ENCODE data around the gene ZNF646.

Gene ZNF646

GRCh38 chr16:31084584-31085302, 10.5 kb downstream of the ZNF646 start:
- ATAC-seq (replicated peaks) (peak in 1 of 2 donors; percentile 6), DNase-seq (no peak)
- Mint-ChIP-seq H3K27ac (peak overlapping the region; percentile 80), H3K27me3 (no peaks in the 10 kb centered on the region), H3K4me1 (peaks cover 14 to 26% of the 10 kb centered on the region in 2 donors), H3K4me3 (no peak overlapping the region), H3K36me3 (peaks cover 22 to 26% of the 10 kb centered on the region in 2 donors), H3K9me3 (no peaks in the 10 kb centered on the region)

GRCh38 chr16:31085411-31085810, 11.2 kb downstream of the ZNF646 start:
- Mint-ChIP-seq H3K27ac (no peak overlapping the region), H3K9me3 (no peaks in the 10 kb centered on the region)

DNA sequence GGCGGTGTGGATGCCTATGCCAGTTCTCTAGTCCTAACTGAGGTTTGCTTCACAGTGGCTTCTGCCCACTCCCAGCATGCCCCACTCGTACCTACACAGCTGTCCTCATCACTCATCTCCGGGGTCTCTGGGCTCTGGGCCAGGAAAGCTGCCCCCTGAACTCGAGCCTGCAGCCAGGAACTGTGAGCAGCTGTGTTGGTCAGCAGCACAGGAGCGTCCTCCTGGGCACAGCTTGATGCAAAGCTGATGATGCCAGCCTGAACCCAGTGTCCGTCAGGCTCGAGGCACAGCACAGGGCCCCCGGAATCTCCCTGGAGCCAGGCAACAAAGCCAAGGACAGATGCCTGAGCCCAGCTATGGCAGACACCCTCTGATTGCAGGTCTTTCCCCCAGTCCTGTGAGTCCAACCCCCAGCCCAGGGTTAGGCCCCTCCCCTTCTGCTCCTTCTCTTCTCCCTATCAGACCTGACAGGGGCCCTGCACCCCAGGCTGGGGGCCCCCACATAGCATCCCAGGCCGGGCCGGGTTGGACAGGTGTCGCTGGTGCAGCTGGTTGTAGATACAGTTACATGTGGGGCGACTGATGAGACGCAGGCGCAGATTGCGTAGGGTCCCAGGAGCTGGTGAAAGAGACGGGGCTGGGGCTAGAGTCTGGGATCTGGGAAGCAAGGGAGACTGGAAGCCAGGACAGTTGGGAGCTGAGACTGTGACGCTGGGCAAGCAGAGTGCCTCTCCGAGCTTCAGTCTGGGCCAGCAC, 11.8 kb downstream of the ZNF646 start:
- H3K36me3 Mint-ChIP-seq, result peaks cover 12 to 27% of the 10 kb centered on the region in 2 donors
- no peaks in the 10 kb centered on the region for H3K27me3 Mint-ChIP-seq
- no peaks in the 10 kb centered on the region for H3K9me3 Mint-ChIP-seq
- ATAC-seq (replicated peaks) (no peak), DNase-seq (no peak)
- peaks cover 11 to 24% of the 10 kb centered on the region in 2 donors for H3K4me1 Mint-ChIP-seq
- no peak overlapping the region for H3K27ac Mint-ChIP-seq
- no peak overlapping the region for H3K4me3 Mint-ChIP-seq

More at GRCh38 chr16:31085411-31085810, 11.2 kb downstream of the ZNF646 start:
- Mint-ChIP-seq H3K4me3 (no peak overlapping the region), H3K36me3 (peaks cover 18 to 23% of the 10 kb centered on the region in 2 donors), H3K4me1 (peaks cover 12 to 24% of the 10 kb centered on the region in 2 donors), H3K27me3 (no peaks in the 10 kb centered on the region)
- DNase-seq (no peak), ATAC-seq (replicated peaks) (no peak)

GRCh38 chr16:31086629-31086906, 12.3 kb downstream of the ZNF646 start:
- Mint-ChIP-seq H3K27ac (no peak overlapping the region), H3K27me3 (no peaks in the 10 kb centered on the region), H3K36me3 (peaks cover 10 to 27% of the 10 kb centered on the region in 2 donors), H3K9me3 (no peaks in the 10 kb centered on the region), H3K4me1 (peaks cover 11 to 18% of the 10 kb centered on the region in 2 donors), H3K4me3 (no peak overlapping the region)
- DNase-seq (no peak), ATAC-seq (replicated peaks) (no peak)

GRCh38 chr16:31087481-31087880, 13.3 kb downstream of the ZNF646 start:
- H3K4me1 Mint-ChIP-seq, result peaks cover 9% of the 10 kb centered on the region in 2 donors
- no peak for DNase-seq

GRCh38 chr16:31087971-31088370, 13.7 kb downstream of the ZNF646 start:
- Mint-ChIP-seq H3K27ac (no peak overlapping the region), H3K4me1 (peaks cover 5 to 9% of the 10 kb centered on the region in 2 donors), H3K36me3 (peaks cover 6 to 20% of the 10 kb centered on the region in 2 donors), H3K4me3 (no peak overlapping the region), H3K27me3 (no peaks in the 10 kb centered on the region), H3K9me3 (no peaks in the 10 kb centered on the region)
- DNase-seq (no peak), ATAC-seq (replicated peaks) (no peak)

More at GRCh38 chr16:31087481-31087880, 13.3 kb downstream of the ZNF646 start:
- no peak overlapping the region for H3K4me3 Mint-ChIP-seq
- H3K9me3 Mint-ChIP-seq, result no peaks in the 10 kb centered on the region
- no peak overlapping the region for H3K27ac Mint-ChIP-seq
- no peak for ATAC-seq (replicated peaks)
- no peaks in the 10 kb centered on the region for H3K27me3 Mint-ChIP-seq
- H3K36me3 Mint-ChIP-seq, result peaks cover 6 to 22% of the 10 kb centered on the region in 2 donors

GRCh38 chr16:31088459-31089183, 14.4 kb downstream of the ZNF646 start, which contains the start of gene PRSS53:
Gene PRSS53 (minus strand): TSS chr16:31088943. CDS start chr16:31088809, 134 bp downstream.
- Mint-ChIP-seq H3K9me3 (no peaks in the 10 kb centered on the region), H3K36me3 (peaks cover 6 to 18% of the 10 kb centered on the region in 2 donors), H3K4me3 (no peak within 1 kb of the TSS), H3K27ac (peak within 1 kb of the TSS; percentile 37), H3K27me3 (no peaks in the 10 kb centered on the region), H3K4me1 (peaks cover 10% of the 10 kb centered on the region in 2 donors)
- no peak for DNase-seq
- no peak for ATAC-seq (replicated peaks)

- H3K36me3 Mint-ChIP-seq, result peaks cover 6 to 18% of the 10 kb centered on the region in 2 donors
- no peaks in the 10 kb centered on the region for H3K9me3 Mint-ChIP-seq
- peaks cover 15% of the 10 kb centered on the region in 2 donors for H3K4me1 Mint-ChIP-seq
- no peak overlapping the region for H3K4me3 Mint-ChIP-seq
- no peak for ATAC-seq (replicated peaks)
- H3K27me3 Mint-ChIP-seq, result no peaks in the 10 kb centered on the region
- DNase-seq, result no peak
- peak overlapping the region; percentile 37 for H3K27ac Mint-ChIP-seq
Observed at GRCh38 chr16:31089199-31089598, 15.0 kb downstream of the ZNF646 start.

DNA sequence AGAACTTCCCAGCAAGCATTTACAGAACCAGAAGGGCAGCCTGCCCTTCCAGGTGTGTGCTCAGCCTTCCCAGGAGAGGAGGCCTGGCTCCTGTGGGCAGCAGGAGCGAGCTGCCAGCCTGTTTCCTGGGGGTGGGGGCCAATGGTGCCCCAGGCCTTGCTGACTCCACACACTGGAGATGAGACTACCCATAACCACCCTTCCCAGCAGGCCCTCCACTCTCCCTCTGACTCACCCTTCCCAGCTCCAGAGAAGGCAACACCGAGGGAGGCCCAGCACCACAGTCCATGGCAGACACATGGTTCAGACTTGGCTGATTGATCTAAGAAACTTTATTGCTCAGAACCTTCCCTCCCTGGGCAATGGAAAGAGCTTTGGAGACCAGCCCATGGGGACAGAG, 16.3 kb downstream of the ZNF646 start:
- H3K4me3 Mint-ChIP-seq, result no peak overlapping the region
- ATAC-seq (replicated peaks), result no peak
- H3K36me3 Mint-ChIP-seq, result peaks cover 6 to 18% of the 10 kb centered on the region in 2 donors
- no peak overlapping the region for H3K27ac Mint-ChIP-seq
- no peaks in the 10 kb centered on the region for H3K9me3 Mint-ChIP-seq
- no peaks in the 10 kb centered on the region for H3K27me3 Mint-ChIP-seq
- DNase-seq, result no peak
- peaks cover 17 to 24% of the 10 kb centered on the region in 2 donors for H3K4me1 Mint-ChIP-seq

DNA sequence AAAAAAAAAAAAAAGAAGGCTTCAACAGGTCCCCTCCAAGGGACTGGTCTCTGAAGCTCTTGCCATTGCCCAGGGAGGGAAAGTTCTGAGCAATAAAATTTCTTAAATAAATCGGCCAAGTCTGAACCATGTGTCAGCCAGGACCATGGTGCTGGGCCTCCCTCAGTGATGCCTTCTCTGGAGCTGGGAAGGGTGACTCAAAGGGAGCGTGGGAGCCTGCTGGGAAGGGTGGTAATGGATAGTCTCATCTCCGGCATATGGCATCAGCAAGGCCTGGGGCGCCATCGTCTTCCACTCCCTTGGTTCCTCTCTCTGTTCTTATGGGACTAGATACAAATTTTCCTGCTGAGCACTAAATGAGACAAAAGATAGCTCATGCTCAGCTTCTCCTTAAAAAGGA, 18.1 kb downstream of the ZNF646 start:
- no peak overlapping the region for H3K4me3 Mint-ChIP-seq
- H3K9me3 Mint-ChIP-seq, result no peaks in the 10 kb centered on the region
- no peak for ATAC-seq (replicated peaks)
- H3K36me3 Mint-ChIP-seq, result peaks cover 0 to 12% of the 10 kb centered on the region in 2 donors
- no peaks in the 10 kb centered on the region for H3K27me3 Mint-ChIP-seq
- H3K27ac Mint-ChIP-seq, result no peak overlapping the region
- DNase-seq, result no peak
- H3K4me1 Mint-ChIP-seq, result peaks cover 18 to 34% of the 10 kb centered on the region in 2 donors

DNA sequence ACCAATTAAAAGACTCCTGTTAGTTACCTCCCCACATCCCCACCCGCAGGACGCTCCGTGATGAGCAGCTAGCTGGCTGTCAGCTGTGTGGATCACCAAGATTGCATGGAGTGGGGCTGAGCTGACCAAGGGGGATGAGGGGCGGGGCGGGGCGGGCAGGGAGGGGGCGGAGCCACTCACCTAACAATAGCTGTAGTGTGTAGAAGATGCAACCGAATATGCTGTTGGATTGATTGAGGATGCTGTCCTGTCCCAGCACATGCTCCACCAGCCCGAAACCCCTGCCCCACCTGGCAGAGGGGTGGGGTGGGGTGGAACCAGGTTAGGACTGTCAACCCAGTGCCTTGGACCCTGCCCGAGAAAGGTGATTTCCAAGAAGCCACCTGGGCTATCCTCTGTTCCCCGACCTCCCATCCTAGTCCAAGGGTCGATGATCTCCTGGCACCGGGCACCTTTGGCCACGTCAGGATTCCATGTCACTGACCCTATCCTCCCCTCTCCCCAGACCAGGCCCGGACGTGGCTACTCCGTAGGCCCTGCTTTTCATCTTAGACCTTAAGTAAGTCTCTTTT, 19.0 kb downstream of the ZNF646 start:
- Mint-ChIP-seq H3K27me3 (no peaks in the 10 kb centered on the region), H3K4me3 (peak overlapping the region; percentile 19 to 32), H3K4me1 (peaks cover 18 to 34% of the 10 kb centered on the region in 2 donors), H3K9me3 (no peaks in the 10 kb centered on the region), H3K36me3 (peaks cover 0 to 12% of the 10 kb centered on the region in 2 donors), H3K27ac (no peak overlapping the region)
- DNase-seq (no peak), ATAC-seq (replicated peaks) (no peak)

DNA sequence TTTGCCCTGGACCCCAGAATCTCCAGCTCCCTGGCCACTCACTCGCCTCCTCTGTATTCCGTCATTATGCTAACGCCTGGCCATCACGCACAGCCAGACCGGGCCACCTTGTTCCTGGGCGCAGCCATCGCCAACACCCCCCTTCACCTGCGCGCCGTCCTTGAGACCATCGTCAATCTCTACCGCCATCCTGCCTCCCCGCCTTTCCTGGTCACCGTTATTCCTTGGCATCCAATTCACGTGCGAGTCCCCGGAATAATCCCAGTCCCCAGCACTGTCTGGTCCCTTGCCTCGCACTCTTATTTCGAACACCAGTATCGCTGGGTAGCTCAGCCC, 19.8 kb downstream of the ZNF646 start:
- no peak for DNase-seq
- peak overlapping the region; percentile 88 to 99 for H3K4me3 Mint-ChIP-seq
- no peaks in the 10 kb centered on the region for H3K9me3 Mint-ChIP-seq
- H3K4me1 Mint-ChIP-seq, result peaks cover 18 to 34% of the 10 kb centered on the region in 2 donors
- H3K27ac Mint-ChIP-seq, result peak overlapping the region; percentile 98
- no peaks in the 10 kb centered on the region for H3K27me3 Mint-ChIP-seq
- H3K36me3 Mint-ChIP-seq, result peaks cover 0 to 12% of the 10 kb centered on the region in 2 donors
- ATAC-seq (replicated peaks), result peak; percentile 4 to 8

GRCh38 chr16:31094424-31095120, 20.4 kb downstream of the ZNF646 start, which contains the start of gene VKORC1:
Gene VKORC1 (minus strand): TSS chr16:31094797. CDS start chr16:31094729, 68 bp downstream.
- H3K27ac Mint-ChIP-seq, result peak within 1 kb of the TSS; percentile 98
- H3K4me3 Mint-ChIP-seq, result peak within 1 kb of the TSS; percentile 88 to 99
- H3K27me3 Mint-ChIP-seq, result no peaks in the 10 kb centered on the region
- peak; percentile 86 for DNase-seq
- H3K9me3 Mint-ChIP-seq, result no peaks in the 10 kb centered on the region
- peaks cover 18 to 34% of the 10 kb centered on the region in 2 donors for H3K4me1 Mint-ChIP-seq
- H3K36me3 Mint-ChIP-seq, result peaks cover 0 to 10% of the 10 kb centered on the region in 2 donors
- peak; percentile 88 to 93 for ATAC-seq (replicated peaks)
